Panc1 (cell line): ENCODE data around the gene DNM3.

Source experiments
- POLR2AphosphoS5 ChIP-seq: IDR thresholded peaks from 2 replicates; pipeline ENCODE4 v1.6.1; 2012; ENCODE audit warnings: mild to moderate bottlenecking, low read depth, low read length, moderate library complexity
- SIN3A ChIP-seq: IDR thresholded peaks from 2 replicates; pipeline ENCODE4 v1.6.1; 2012; ENCODE audit warnings: low read depth, mild to moderate bottlenecking, low read length, moderate library complexity, borderline replicate concordance; ENCODE audit not compliant: insufficient read depth
- TCF7L2 ChIP-seq: IDR thresholded peaks from 2 replicates; pipeline ENCODE4 v1.6.1; 2011; ENCODE audit warnings: mild to moderate bottlenecking, low read depth, low read length, inconsistent platforms
- TF ChIP-seq, protein P1 (sequence below): fragments of 450-650 bp; IDR thresholded peaks from 2 replicates; pipeline ENCODE4 v1.5.1; 2017; ENCODE audit warnings: mild to moderate bottlenecking
- TF ChIP-seq, protein P2 (sequence below), 2 experiments: IDR thresholded peaks; 2 replicates each; pipeline ENCODE4 v1.6.1; 2011 to 2012; ENCODE audit warnings: low read depth in 2 of 2, control low read depth in 1 of 2, low read length in 1 of 2, mild to moderate bottlenecking in 1 of 2, moderate library complexity in 1 of 2; ENCODE audit not compliant: insufficient read depth in 1 of 2

DNA sequence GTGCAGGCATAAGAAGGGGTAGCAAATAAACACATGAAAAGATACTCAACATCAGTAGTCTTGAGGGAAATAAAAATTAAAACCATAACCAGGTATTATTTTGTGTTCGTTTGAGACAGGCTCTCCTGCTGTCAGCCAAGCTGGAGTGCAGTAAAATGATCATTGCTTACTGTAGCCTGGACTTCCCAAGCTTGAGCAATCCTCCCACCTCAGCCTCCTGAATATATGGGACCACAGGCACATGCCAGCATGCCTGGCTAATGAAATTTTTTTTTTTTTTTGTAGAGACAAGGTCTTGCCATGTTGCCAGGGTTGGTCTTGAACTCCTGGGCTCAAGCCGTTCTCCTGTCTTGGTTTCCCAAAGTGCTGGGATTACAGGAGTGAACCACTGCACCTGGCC lies 108.0 kb downstream of the DNM3 start:
- TF ChIP-seq, protein P1, sequence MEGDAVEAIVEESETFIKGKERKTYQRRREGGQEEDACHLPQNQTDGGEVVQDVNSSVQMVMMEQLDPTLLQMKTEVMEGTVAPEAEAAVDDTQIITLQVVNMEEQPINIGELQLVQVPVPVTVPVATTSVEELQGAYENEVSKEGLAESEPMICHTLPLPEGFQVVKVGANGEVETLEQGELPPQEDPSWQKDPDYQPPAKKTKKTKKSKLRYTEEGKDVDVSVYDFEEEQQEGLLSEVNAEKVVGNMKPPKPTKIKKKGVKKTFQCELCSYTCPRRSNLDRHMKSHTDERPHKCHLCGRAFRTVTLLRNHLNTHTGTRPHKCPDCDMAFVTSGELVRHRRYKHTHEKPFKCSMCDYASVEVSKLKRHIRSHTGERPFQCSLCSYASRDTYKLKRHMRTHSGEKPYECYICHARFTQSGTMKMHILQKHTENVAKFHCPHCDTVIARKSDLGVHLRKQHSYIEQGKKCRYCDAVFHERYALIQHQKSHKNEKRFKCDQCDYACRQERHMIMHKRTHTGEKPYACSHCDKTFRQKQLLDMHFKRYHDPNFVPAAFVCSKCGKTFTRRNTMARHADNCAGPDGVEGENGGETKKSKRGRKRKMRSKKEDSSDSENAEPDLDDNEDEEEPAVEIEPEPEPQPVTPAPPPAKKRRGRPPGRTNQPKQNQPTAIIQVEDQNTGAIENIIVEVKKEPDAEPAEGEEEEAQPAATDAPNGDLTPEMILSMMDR, result no peak
- TF ChIP-seq POLR2AphosphoS5, result no peak
- TF ChIP-seq, protein P2, sequence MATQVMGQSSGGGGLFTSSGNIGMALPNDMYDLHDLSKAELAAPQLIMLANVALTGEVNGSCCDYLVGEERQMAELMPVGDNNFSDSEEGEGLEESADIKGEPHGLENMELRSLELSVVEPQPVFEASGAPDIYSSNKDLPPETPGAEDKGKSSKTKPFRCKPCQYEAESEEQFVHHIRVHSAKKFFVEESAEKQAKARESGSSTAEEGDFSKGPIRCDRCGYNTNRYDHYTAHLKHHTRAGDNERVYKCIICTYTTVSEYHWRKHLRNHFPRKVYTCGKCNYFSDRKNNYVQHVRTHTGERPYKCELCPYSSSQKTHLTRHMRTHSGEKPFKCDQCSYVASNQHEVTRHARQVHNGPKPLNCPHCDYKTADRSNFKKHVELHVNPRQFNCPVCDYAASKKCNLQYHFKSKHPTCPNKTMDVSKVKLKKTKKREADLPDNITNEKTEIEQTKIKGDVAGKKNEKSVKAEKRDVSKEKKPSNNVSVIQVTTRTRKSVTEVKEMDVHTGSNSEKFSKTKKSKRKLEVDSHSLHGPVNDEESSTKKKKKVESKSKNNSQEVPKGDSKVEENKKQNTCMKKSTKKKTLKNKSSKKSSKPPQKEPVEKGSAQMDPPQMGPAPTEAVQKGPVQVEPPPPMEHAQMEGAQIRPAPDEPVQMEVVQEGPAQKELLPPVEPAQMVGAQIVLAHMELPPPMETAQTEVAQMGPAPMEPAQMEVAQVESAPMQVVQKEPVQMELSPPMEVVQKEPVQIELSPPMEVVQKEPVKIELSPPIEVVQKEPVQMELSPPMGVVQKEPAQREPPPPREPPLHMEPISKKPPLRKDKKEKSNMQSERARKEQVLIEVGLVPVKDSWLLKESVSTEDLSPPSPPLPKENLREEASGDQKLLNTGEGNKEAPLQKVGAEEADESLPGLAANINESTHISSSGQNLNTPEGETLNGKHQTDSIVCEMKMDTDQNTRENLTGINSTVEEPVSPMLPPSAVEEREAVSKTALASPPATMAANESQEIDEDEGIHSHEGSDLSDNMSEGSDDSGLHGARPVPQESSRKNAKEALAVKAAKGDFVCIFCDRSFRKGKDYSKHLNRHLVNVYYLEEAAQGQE (IDR thresholded peaks at IDR 0.05; ENCODE audit: insufficient read depth in 1 of 2, low read depth in 2 of 2, low read length in 1 of 2), result no peak
- no peak for TF ChIP-seq TCF7L2
- no peak for TF ChIP-seq SIN3A
